Prostate gland (tissue), 2 donors: ENCODE measurements around the gene PAF1.

Experiments used
- POLR2A ChIP-seq: fragments of 450-650 bp; IDR thresholded peaks from one replicate; pipeline ENCODE4 v1.6.1; 2016; ENCODE audit warnings: antibody characterized with exemption, mild to moderate bottlenecking
- POLR2AphosphoS5 ChIP-seq: sonication (generic); formaldehyde crosslinking; IDR thresholded peaks from one replicate; pipeline ENCODE4 v1.6.1; 2017; ENCODE audit warnings: antibody characterized with exemption
- TF ChIP-seq, protein P1 (sequence below), 4 experiments: fragments of 200-600 bp in 2 of 4; fragments of 450-650 bp in 2 of 4; sonication (generic) in 2 of 4; IDR thresholded peaks; 1 replicate in 3 of 4; 2 replicates in 1 of 4; pipeline ENCODE4 v1.5.1; 2016 to 2019; ENCODE audit warnings: antibody characterized with exemption in 4 of 4, mild to moderate bottlenecking in 2 of 4, moderate library complexity in 2 of 4

DNA sequence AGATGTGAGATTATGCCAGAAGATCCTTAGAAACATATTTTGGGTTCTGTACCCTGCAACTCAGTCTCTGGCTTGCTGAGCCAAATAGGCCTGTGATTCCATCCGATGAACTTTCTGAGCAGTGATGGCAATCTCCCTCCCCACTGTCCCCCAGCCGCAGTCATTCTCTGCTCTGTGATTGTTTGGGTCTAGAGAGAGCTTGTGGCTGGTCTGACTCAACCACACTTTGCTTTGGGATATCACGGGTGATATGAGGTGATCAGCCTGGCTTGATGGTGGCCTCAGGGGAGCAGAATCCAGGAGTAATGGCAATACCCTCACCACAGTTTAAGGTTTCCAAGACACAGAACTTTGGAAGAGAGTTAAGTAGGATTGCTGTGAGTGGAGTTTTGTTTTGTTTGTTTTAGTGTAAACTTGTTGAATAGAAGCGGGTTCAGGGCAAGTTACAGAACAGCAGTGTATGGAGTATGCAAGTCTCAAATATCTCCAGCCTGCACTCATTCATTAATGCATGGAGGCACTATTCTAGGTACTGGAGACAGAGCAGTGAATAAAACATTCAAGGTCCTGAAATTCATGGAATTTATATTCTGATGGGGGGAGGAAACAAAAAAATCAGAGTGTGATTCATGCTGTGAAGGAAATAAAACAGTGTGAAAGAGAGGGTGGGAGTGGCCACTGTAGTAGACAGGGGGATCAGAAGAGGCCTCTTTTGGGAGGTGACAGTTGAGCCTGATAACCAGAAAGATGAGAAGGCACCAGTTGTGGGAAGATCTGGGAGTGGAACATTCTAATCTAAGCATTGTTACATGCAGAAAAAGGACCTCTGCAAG is 43.4 kb downstream of the PAF1 start:
- TF ChIP-seq POLR2A: no peak
- TF ChIP-seq, protein P1, sequence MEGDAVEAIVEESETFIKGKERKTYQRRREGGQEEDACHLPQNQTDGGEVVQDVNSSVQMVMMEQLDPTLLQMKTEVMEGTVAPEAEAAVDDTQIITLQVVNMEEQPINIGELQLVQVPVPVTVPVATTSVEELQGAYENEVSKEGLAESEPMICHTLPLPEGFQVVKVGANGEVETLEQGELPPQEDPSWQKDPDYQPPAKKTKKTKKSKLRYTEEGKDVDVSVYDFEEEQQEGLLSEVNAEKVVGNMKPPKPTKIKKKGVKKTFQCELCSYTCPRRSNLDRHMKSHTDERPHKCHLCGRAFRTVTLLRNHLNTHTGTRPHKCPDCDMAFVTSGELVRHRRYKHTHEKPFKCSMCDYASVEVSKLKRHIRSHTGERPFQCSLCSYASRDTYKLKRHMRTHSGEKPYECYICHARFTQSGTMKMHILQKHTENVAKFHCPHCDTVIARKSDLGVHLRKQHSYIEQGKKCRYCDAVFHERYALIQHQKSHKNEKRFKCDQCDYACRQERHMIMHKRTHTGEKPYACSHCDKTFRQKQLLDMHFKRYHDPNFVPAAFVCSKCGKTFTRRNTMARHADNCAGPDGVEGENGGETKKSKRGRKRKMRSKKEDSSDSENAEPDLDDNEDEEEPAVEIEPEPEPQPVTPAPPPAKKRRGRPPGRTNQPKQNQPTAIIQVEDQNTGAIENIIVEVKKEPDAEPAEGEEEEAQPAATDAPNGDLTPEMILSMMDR (IDR thresholded peaks at IDR 0.05): no peak
- TF ChIP-seq POLR2AphosphoS5: no peak
